Neutrophil (primary cell): ENCODE data around the gene ITFG1.

ENCODE experiments used
- H3K27ac ChIP-seq: fragments of 200-600 bp; sonication (generic); 2 replicates; pipeline ENCODE4 v1.5.1; 2016; ENCODE audit warnings: mild to moderate bottlenecking, moderate library complexity
- H3K27me3 ChIP-seq: fragments of 200-600 bp; sonication (generic); 2 replicates; pipeline ENCODE4 v1.6.0; 2016; ENCODE audit warnings: mild to moderate bottlenecking
- H3K36me3 ChIP-seq: fragments of 200-600 bp; sonication (generic); 2 replicates; pipeline ENCODE4 v1.5.1; 2017
- H3K4me1 ChIP-seq, 2 experiments: fragments of 200-600 bp in 1 of 2; sonication (generic) in 1 of 2; 1 replicate in 1 of 2; 2 replicates in 1 of 2; pipeline versions ENCODE4 v1.5.1 to v1.6.1; 2013 to 2016; ENCODE audit warnings: low read depth in 1 of 2, low read length in 1 of 2, mild to moderate bottlenecking in 1 of 2, moderate library complexity in 1 of 2; ENCODE audit not compliant: control insufficient read depth in 1 of 2, insufficient read depth in 1 of 2
- H3K4me3 ChIP-seq, 2 experiments: fragments of 200-600 bp in 1 of 2; sonication (generic) in 1 of 2; 1 replicate in 1 of 2; 2 replicates in 1 of 2; pipeline ENCODE4 v1.5.1; 2013 to 2016; ENCODE audit warnings: low read depth in 1 of 2, low read length in 1 of 2, mild to moderate bottlenecking in 1 of 2, moderate library complexity in 1 of 2
- H3K9me3 ChIP-seq: fragments of 200-600 bp; sonication (generic); 2 replicates; pipeline ENCODE4 v1.5.1; 2016
- CTCF ChIP-seq: fragments of 200-600 bp; sonication (generic); IDR thresholded peaks from 2 replicates; pipeline ENCODE4 v1.5.1; 2016; ENCODE audit warnings: antibody characterized with exemption

The ITFG1 gene

DNA sequence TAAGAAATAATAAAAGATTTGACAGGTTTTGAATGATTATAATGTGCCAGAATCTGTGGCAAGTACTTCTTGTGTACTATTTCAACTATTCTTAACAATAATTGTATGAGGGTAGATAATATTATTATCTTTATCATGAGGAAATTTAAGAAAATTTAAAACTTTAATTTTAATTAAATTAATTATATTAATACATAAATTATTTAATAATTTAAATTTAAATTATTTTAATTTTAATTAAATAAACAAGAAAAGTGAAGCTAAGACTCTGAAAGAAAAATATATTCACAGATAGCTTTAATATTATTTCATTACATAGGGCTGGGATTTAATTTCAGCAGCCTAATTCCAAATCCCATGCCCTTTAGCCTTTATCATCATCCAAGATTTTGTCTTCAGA, 285.7 kb downstream of the ITFG1 start:
- no peak for TF ChIP-seq CTCF
- Histone ChIP-seq H3K9me3 (no peaks in the 10 kb centered on the region), H3K27me3 (no peaks in the 10 kb centered on the region), H3K4me3 (no peak overlapping the region), H3K36me3 (no peaks in the 10 kb centered on the region), H3K4me1 (no peaks in the 10 kb centered on the region), H3K27ac (no peak overlapping the region)

GRCh38 chr16:47162670-47163420, 298.0 kb downstream of the ITFG1 start:
- Histone ChIP-seq H3K36me3 (peaks cover 12% of the 10 kb centered on the region), H3K9me3 (no peaks in the 10 kb centered on the region), H3K27ac (no peak overlapping the region), H3K4me3 (no peak overlapping the region), H3K4me1 (no peaks in the 10 kb centered on the region), H3K27me3 (no peaks in the 10 kb centered on the region)
- no peak for TF ChIP-seq CTCF

GRCh38 chr16:47161464-47161863, 299.4 kb downstream of the ITFG1 start:
- peaks cover 12% of the 10 kb centered on the region for H3K36me3 ChIP-seq
- H3K4me3 ChIP-seq = no peak overlapping the region
- H3K27me3 ChIP-seq = no peaks in the 10 kb centered on the region
- H3K27ac ChIP-seq = no peak overlapping the region
- no peaks in the 10 kb centered on the region for H3K9me3 ChIP-seq
- no peaks in the 10 kb centered on the region for H3K4me1 ChIP-seq
- no peak for TF ChIP-seq CTCF

GRCh38 chr16:47160422-47160821, 300.4 kb downstream of the ITFG1 start:
- H3K9me3 ChIP-seq = no peaks in the 10 kb centered on the region
- no peaks in the 10 kb centered on the region for H3K4me1 ChIP-seq
- H3K27ac ChIP-seq = no peak overlapping the region
- H3K27me3 ChIP-seq = no peaks in the 10 kb centered on the region
- H3K4me3 ChIP-seq = no peak overlapping the region
- TF ChIP-seq CTCF = no peak
- H3K36me3 ChIP-seq = peaks cover 12% of the 10 kb centered on the region

- Histone ChIP-seq H3K27ac (no peak overlapping the region), H3K27me3 (no peaks in the 10 kb centered on the region), H3K4me3 (no peak overlapping the region), H3K9me3 (no peaks in the 10 kb centered on the region), H3K36me3 (peaks cover 12% of the 10 kb centered on the region), H3K4me1 (no peaks in the 10 kb centered on the region)
- no peak for TF ChIP-seq CTCF
These were observed 301.9 kb downstream of the ITFG1 start for GRCh38 chr16:47158992-47159391.
